CD4-positive, alpha-beta T cell treated with Interleukin-2 at 100 ng/mL for 4 hours (primary cell): Measurements from ENCODE around the gene HERPUD1.
"Not testable (repeated sequence)": the region's sequence is repeated elsewhere in the genome, so short reads cannot be mapped to it uniquely, and the experiment has no call there.

ENCODE experiments used
- DNase-seq: peaks from one replicate; pipeline ENCODE4 v3.0.0-alpha.2; 2020; ENCODE audit warnings: low spot score

The HERPUD1 gene

GRCh38 chr16:56934599-56935145 is 2.7 kb downstream of the HERPUD1 start:
- not testable (repeated sequence) for DNase-seq

- DNase-seq: no peak
Observed at GRCh38 chr16:56935201-56935600, 3.3 kb downstream of the HERPUD1 start.

- no peak for DNase-seq
Observed at GRCh38 chr16:56936491-56936890, 4.5 kb downstream of the HERPUD1 start.

GRCh38 chr16:56936950-56937349 is 5.0 kb downstream of the HERPUD1 start:
- no peak for DNase-seq

DNA sequence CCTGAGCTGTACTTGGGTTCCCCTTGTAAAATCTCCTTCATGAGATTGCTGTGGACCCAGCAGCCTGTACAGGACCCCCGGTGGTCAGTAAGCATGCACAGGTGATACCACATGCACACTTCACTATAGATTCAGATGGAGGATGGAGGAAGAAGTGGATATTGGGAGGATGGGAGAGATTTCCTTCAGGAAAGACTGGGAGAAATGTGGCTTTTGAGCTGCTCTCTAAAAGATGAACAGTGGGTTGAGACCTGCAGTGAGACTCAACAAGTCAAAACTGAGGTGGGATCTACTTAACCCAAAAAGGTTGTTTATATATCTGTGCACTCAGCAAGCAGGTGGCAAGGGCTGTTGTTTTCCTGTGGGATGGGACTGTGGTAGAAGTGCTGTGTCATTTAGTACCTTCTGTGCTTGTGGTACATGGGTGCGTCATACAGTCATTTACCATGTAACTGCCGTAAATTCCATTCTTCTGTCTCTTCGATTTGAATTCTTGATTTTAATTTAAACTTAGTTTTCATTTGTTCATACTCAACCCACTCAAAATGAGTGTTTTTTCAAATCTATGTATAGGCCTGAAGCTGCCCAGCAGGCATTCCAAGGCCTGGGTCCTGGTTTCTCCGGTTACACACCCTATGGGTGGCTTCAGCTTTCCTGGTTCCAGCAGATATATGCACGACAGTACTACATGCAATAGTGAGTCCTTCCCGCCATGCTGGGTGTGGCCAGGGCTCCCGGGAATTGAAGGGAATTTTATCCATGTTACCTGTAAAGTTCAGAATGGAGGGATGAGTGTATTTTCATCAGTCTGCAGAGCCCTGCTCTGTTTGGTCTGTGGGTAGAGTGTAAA is 6.9 kb downstream of the HERPUD1 start:
- DNase-seq: peak; percentile 62

GRCh38 chr16:56939801-56940200 is 7.9 kb downstream of the HERPUD1 start:
- no peak for DNase-seq

DNA sequence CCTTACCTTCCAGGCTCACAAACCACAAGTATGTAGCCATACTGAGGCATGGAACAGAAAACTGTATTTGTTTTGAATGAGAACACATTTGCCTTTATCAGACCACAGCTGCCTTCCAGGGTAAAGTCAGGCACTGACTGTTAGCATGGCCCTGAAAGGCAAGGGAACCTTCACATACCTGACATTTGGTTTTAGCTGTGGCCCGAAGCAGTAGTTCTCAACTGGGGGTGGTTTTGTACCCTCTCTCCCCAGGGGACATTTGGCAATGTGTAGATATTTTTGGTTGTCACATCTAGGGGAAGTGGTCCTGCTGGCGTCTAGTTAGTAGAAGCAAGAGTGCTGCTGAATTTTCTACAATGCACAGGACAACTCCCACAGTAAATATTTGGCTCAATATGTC is 9.2 kb downstream of the HERPUD1 start:
- DNase-seq: no peak

- DNase-seq: no peak
Observed at GRCh38 chr16:56941856-56942331, 10.0 kb downstream of the HERPUD1 start.

GRCh38 chr16:56943761-56944375 is 11.9 kb downstream of the HERPUD1 start:
- no peak for DNase-seq

DNA sequence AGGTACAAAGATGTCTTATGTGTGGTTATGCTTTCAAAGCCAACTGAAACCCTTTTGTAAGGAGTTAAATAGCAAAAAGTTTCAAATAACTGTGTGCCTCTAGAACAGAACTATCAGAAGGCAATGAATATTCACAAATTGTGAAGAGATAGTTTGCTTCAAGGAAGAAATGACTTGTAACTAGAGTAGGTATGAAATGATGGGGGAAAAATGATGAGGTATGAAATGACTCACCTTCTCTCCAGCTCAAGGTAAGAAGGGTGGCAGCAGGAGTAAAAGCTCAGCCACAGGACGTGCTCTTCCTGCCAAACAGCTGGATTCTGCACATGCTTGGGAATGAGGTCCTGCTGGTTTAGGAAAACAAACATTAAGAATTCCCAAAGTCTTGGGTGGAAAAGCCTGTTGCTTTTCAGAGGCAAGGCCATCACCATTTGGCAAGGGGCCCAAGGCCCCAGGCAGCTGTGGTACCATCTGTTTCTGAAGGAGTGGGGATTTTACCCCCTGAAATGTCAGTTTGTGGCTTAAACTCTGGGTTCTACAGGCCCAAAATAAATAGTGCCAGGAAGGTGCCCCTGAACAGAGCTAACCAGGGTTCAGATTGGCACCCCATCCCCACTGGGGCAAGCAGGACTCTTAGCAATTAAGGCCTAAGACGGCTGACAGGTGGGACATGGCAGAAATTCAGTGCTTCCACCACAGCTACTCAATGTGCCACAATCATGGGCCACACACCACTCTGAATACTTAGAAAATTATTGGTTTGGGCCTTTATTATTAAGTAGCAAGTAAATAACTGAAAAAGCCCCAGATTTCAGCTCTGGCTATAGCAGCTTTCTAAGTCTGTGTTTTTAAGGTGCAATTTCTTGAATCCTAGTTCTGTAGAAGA is 13.3 kb downstream of the HERPUD1 start:
- no peak for DNase-seq

DNA sequence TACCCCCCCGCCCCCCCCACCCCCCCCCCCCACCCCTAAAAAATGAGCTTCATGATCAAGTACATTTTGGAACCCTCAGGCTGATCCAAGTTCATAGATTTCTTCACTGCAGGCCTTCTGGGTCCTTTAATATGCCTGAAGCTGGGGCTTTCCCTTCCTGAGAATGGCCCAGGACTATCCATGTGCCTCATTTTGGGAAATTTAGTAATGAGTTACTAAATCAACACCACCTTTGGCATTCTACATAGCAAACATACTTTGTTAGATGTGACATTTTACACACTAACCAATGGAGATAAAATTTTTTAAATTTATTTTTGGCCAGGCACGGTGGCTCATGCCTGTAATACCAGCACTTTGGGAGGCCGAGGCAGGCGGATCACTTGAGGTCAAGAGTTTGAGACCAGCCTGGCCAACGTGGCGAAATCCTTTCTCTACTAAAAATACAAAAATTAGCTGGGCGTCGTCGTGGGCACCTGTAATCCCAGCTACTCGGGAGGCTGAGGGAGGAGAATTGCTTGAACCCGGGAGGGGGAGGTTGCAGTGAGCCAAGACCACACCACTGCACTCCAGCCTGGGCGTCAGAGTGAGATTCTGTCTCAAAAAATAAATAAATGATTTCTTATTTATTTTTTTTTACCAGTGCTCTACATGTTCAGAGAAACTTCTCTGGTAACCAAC is 14.0 kb downstream of the HERPUD1 start:
- DNase-seq: no peak

DNA sequence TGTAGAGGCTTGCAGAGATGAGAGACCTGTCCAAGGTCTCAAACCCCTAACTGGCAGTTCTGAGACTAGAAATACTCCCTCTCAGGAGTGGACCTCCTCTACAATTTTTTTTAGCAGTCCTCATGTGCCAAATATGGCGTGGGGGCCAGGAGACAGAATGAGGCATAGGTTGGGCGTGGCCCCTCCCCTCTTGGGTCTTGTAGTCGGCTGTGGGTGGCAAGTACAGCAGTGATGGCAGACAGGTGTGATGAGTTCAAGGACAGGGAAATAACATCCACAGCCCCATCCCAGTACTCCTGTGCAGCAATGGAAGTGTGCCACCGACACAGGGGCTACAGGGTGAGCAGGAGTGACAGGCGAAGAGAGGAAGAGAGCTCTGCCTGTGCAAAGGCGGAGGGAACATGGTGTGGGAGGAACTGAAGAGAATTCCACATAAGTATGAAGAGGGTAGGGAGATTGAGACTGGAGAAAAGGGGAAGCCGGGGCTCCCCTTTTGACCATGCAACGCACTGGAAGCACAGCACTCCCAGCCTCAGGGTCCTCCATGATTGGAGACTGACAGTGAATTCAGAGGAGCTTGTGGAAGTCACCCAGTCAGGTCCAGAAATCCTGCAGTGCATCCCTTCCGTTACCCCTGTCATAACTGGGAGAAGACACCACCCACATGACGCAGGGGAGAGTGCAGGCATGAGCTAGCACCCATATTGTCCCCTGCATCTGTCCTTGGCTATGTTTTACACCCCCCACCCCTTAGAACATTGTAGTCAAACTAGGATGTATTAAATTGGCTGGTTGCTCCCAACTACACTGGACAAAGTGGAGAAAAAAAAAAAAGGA is 15.0 kb downstream of the HERPUD1 start:
- no peak for DNase-seq

- DNase-seq: no peak
Observed at GRCh38 chr16:56947604-56947995, 15.7 kb downstream of the HERPUD1 start.

GRCh38 chr16:56948234-56948633 is 16.3 kb downstream of the HERPUD1 start:
- DNase-seq: no peak

DNA sequence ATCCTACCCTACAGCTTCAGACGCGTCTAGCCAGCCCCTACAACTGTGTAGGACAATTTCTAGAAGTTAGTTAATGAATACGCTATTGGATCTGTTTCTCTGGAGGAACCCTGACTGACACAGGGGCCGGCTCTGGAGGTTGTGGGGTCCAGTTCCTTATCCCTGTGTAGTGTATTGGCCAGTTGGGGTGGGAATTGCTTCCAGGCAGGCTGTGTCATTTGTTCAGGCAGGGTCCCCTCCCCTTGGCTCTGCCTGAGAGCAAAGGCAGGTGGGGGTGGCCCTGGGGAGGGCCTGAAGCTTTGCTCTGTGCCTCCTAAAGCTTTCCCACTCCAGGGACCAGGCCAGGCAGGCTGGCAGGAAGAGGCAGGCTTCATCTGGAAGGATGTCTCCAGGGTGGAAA is 18.1 kb downstream of the HERPUD1 start:
- no peak for DNase-seq

GRCh38 chr16:56950455-56950854 is 18.5 kb downstream of the HERPUD1 start:
- no peak for DNase-seq

- DNase-seq: peak; percentile 58
Observed at GRCh38 chr16:56950881-56951771, 19.2 kb downstream of the HERPUD1 start.

DNA sequence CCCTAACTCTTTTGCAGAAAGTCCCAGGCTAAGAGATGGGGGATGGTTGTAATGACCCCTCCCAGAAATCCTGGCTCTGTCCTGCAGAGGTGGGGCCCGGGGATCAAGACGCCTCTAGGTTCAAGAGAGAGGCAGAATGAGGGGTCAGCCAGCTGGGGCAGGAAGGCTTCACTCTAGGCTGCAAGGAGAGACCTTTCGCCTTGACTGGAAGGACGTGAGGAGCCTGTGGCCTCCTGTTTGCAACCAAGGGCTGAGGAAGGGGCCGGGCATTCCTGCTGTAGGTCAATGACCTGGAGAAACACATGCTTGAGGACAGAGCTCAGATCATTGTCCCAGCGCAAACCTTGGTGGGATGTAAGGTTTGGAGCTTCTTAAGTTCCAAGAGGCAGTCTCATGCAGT is 21.1 kb downstream of the HERPUD1 start:
- DNase-seq: no peak

GRCh38 chr16:56956076-56956475 is 24.1 kb downstream of the HERPUD1 start:
- no peak for DNase-seq

- no peak for DNase-seq
Observed at GRCh38 chr16:56956756-56957155, 24.8 kb downstream of the HERPUD1 start.
